ENCODE results near the gene CDC45.

GRCh38 chr22:19559324-19559811 lies 79.6 kb downstream of the CDC45 start:
- TF ChIP-seq POLR2A (IDR thresholded peaks at IDR 0.05) (no peak), CTCF (IDR thresholded peaks at IDR 0.05) (no peak)
